ENCODE measurements around the gene NHS.

DNA sequence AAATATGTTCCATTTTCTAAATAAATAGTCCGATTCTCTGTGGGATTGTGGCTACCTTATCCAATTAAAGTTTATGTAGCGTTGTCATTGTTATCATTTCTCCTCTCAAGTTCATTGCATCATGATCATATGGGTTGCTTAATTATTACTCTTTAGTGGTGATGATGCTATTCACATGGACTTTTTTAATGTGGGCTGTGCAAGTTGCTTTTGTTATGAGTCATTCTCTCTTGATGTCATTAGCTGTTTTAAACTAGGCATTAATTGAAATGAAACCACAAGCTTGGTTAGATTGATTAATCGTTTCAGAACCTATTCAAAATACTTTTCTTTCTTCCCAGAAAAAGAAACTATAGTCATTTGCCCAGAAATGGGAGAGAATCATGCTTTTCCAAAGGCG, 38.2 kb downstream of the NHS start:
- TF ChIP-seq POLR2A (IDR thresholded peaks at IDR 0.05): no peak
- TF ChIP-seq, protein P1, sequence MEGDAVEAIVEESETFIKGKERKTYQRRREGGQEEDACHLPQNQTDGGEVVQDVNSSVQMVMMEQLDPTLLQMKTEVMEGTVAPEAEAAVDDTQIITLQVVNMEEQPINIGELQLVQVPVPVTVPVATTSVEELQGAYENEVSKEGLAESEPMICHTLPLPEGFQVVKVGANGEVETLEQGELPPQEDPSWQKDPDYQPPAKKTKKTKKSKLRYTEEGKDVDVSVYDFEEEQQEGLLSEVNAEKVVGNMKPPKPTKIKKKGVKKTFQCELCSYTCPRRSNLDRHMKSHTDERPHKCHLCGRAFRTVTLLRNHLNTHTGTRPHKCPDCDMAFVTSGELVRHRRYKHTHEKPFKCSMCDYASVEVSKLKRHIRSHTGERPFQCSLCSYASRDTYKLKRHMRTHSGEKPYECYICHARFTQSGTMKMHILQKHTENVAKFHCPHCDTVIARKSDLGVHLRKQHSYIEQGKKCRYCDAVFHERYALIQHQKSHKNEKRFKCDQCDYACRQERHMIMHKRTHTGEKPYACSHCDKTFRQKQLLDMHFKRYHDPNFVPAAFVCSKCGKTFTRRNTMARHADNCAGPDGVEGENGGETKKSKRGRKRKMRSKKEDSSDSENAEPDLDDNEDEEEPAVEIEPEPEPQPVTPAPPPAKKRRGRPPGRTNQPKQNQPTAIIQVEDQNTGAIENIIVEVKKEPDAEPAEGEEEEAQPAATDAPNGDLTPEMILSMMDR (IDR thresholded peaks at IDR 0.05 in 8 of 11, conservative IDR thresholded peaks at IDR 0.05 in 3 of 11): no peak
- no peak for TF ChIP-seq POLR2AphosphoS5 (IDR thresholded peaks at IDR 0.05)
